K562 (cell line): ENCODE measurements around the gene APBA2. TPM values are rescaled to one million over a fixed set of nuclear protein-coding genes. Genes with fewer than 3 reads are reported as not detected.

Experiments
- CBX1 ChIP-seq: sonication (generic); IDR thresholded peaks from 2 replicates; pipeline ENCODE4 v1.6.1; 2016; ENCODE audit warnings: antibody characterized with exemption, low read depth, mild to moderate bottlenecking
- DDX20 ChIP-seq: fragments of 450-650 bp; IDR thresholded peaks from 2 replicates; pipeline ENCODE4 v1.6.1; 2016; ENCODE audit warnings: missing genetic modification characterization, low read depth, mild to moderate bottlenecking, missing compliant biosample characterization, moderate library complexity
- DMBX1 ChIP-seq: fragments of 250-450 bp; sonication (Bioruptor Pico); IDR thresholded peaks from 2 replicates; pipeline ENCODE4 v1.8.0; 2022; ENCODE audit warnings: inconsistent platforms, mild to moderate bottlenecking, moderate library complexity, borderline replicate concordance
- DPF2 ChIP-seq: fragments of 450-650 bp; IDR thresholded peaks from 2 replicates; pipeline ENCODE4 v1.6.1; 2016
- ETV1 ChIP-seq: fragments of 450-650 bp; conservative IDR thresholded peaks from 2 replicates; pipeline ENCODE4 v1.6.1; 2016; ENCODE audit warnings: missing genetic modification characterization, control low read depth, low read depth, missing compliant biosample characterization
- ETV5 ChIP-seq: sonication (generic); formaldehyde crosslinking; IDR thresholded peaks from 2 replicates; pipeline ENCODE4 v1.4.0; 2020; ENCODE audit warnings: low read depth, mild to moderate bottlenecking, missing genetic modification reagents
- ETV6 ChIP-seq, 3 experiments: fragments of 150-350 bp in 1 of 3; sonication (generic) in 1 of 3; formaldehyde crosslinking in 1 of 3; IDR thresholded peaks; 2 replicates each; pipeline versions ENCODE4 v1.6.1 to v1.8.0; 2014 to 2022; ENCODE audit warnings: borderline replicate concordance in 2 of 3, low read depth in 2 of 3, antibody characterized with exemption in 1 of 3, low read length in 1 of 3, mild to moderate bottlenecking in 1 of 3, missing genetic modification reagents in 1 of 3
- FOXK2 ChIP-seq, 2 experiments: fragments of 450-650 bp; IDR thresholded peaks in 1 of 2; conservative IDR thresholded peaks in 1 of 2; 2 replicates each; pipeline ENCODE4 v1.6.1; 2016; ENCODE audit warnings: low read depth in 2 of 2, mild to moderate bottlenecking in 1 of 2
- LEF1 ChIP-seq: fragments of 450-650 bp; IDR thresholded peaks from 2 replicates; pipeline ENCODE4 v1.6.1; 2016; ENCODE audit warnings: mild to moderate bottlenecking
- MBD2 ChIP-seq: sonication (generic); IDR thresholded peaks from 2 replicates; pipeline ENCODE4 v1.6.1; 2016; ENCODE audit warnings: low read depth, borderline replicate concordance
- MXI1 ChIP-seq: IDR thresholded peaks from 2 replicates; pipeline ENCODE4 v1.6.1; 2011; ENCODE audit warnings: low read depth, mild to moderate bottlenecking, improper control_type of control experiment, low read length
- NRF1 ChIP-seq, 2 experiments: fragments of 450-650 bp; IDR thresholded peaks in 1 of 2; conservative IDR thresholded peaks in 1 of 2; 2 replicates each; pipeline ENCODE4 v1.6.1; 2014; ENCODE audit warnings: mild to moderate bottlenecking in 2 of 2
- PHTF2 ChIP-seq: fragments of 250-450 bp; sonication (Bioruptor Pico); IDR thresholded peaks from 2 replicates; pipeline ENCODE4 v1.5.0; 2021; ENCODE audit warnings: mild to moderate bottlenecking
- PTTG1 ChIP-seq: fragments of 450-650 bp; IDR thresholded peaks from 2 replicates; pipeline ENCODE4 v1.6.1; 2016; ENCODE audit warnings: low read depth, mild to moderate bottlenecking, missing genetic modification characterization, missing compliant biosample characterization
- RBM34 ChIP-seq: fragments of 200-400 bp; formaldehyde crosslinking; IDR thresholded peaks from 2 replicates; pipeline ENCODE4 v1.6.1; 2018; ENCODE audit warnings: low read length, borderline replicate concordance; ENCODE audit not compliant: insufficient read depth
- SAP30 ChIP-seq: fragments of 200-600 bp; sonication (generic); IDR thresholded peaks from 2 replicates; pipeline ENCODE4 v1.6.1; 2012; ENCODE audit warnings: borderline replicate concordance, low read depth, mild to moderate bottlenecking, moderate library complexity, low read length, control low read depth, inconsistent platforms; ENCODE audit not compliant: insufficient read depth, poor library complexity, severe bottlenecking
- TCFL5 ChIP-seq: fragments of 250-450 bp; sonication (Bioruptor Pico); conservative IDR thresholded peaks from 2 replicates; pipeline ENCODE4 v1.6.1; 2021; ENCODE audit warnings: mild to moderate bottlenecking, moderate library complexity, matching md5 sums
- TRIM24 ChIP-seq, 2 experiments: fragments of 450-650 bp; IDR thresholded peaks; 2 replicates each; pipeline ENCODE4 v1.6.1; 2016
- ZNF282 ChIP-seq: sonication (generic); formaldehyde crosslinking; IDR thresholded peaks from 2 replicates; pipeline ENCODE4 v1.8.1; 2023; ENCODE audit warnings: missing genetic modification reagents
- ZNF316 ChIP-seq: fragments of 450-650 bp; IDR thresholded peaks from 2 replicates; pipeline ENCODE4 v1.6.1; 2016
- polyA plus RNA-seq, 8 experiments: library from polyadenylated mRNA; depleted of rRNA in 4 of 8; stranded (reverse) in 5 of 8; unstranded in 3 of 8; fragments of >200 nt; fragmentation: Nextera tagmentation in 2 of 8; fragmentation: Illumina TruSeq in 1 of 8; extraction: Ambion mirVana in 2 of 8; extraction: Trizol in 1 of 8; gene quantifications; 2 replicates each; pipeline versions ENCODE4 v1.2.1 to v1.2.3, GENCODE V29; 2011 to 2014; ENCODE audit warnings: inconsistent platforms in 1 of 8, missing spikeins in 1 of 8
- total RNA-seq, 7 experiments: library from RNA; depleted of rRNA in 6 of 7; stranded (reverse); fragments of >200 nt in 6 of 7; fragmentation: Illumina TruSeq in 2 of 7; extraction: Trizol in 2 of 7; gene quantifications; 2 replicates each; pipeline versions ENCODE4 v1.2.1 to v1.2.3, GENCODE V29; 2011 to 2021; ENCODE audit warnings: low replicate concordance in 1 of 7
- TF ChIP-seq, protein P1 (sequence below): fragments of 250-450 bp; sonication (Bioruptor Pico); IDR thresholded peaks from 2 replicates; pipeline ENCODE4 v1.9.0; 2021; ENCODE audit warnings: mild to moderate bottlenecking, inconsistent platforms
- TF ChIP-seq, protein P2 (sequence below): fragments of 450-650 bp; IDR thresholded peaks from 2 replicates; pipeline ENCODE4 v1.7.1; 2018; ENCODE audit warnings: mild to moderate bottlenecking, low read depth; ENCODE audit not compliant: partially characterized antibody
- TF ChIP-seq, protein P3 (sequence below): fragments of 450-650 bp; formaldehyde crosslinking; IDR thresholded peaks from 2 replicates; pipeline ENCODE4 v1.4.0; 2022; ENCODE audit warnings: mild to moderate bottlenecking, moderate library complexity

APBA2 gene
- total and polyA plus RNA-seq, 9 of the 15 experiments (the other 6 are each of a cell fraction or from before 2014, with no cell fraction given), result 0.24 to 40.9 (median 25.2) TPM

DNA sequence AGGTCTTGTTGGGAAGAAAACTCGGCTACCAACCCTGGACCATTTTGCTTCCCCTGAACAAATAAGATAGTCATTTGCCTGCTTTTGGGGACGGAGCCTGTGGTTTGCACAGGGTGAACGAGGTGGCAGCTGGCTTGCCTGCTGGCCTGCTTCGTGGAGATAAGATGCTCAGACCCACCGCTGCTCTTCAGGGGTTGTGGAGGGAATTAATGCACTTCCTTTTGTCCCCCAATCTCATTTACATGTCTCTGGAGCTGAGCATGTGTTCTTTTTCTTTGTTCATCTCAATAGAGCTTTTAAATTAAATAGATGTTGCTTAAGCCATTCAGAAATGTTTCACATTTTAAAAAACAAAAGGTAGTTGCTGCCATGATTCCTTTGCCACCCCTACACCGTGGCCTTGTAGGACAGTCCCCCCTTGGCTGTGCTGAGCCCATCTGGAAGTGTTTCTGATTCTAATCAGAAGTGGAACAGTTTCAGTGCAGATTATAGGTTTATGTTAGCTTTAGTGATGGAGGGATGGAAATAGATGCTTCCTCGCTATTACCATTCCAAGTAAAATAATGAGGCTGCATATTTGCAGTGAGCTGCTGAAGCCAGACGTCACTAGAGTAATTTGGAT is 25.6 kb downstream of the APBA2 start (continued):
- no peak for TF ChIP-seq DDX20 (tag)
- TF ChIP-seq TRIM24 (IDR thresholded peaks at IDR 0.05), result peak; percentile 91 to 95
- no peak for TF ChIP-seq PTTG1 (tag)
- TF ChIP-seq ETV5 (CRISPR knock-in tag), result peak; percentile 68
- TF ChIP-seq DPF2, result peak; percentile 98
- TF ChIP-seq NRF1 (conservative IDR thresholded peaks at IDR 0.05 in 1 of 2, IDR thresholded peaks at IDR 0.05 in 1 of 2), result peak; percentile 22 to 30; a peak in 1 of 4 replicates
- TF ChIP-seq PHTF2, result no peak
- peak in 1 of 2 experiments; percentile 79; a peak in 1 of 4 replicates for TF ChIP-seq FOXK2 (conservative IDR thresholded peaks at IDR 0.05 in 1 of 2, IDR thresholded peaks at IDR 0.05 in 1 of 2; ENCODE audit: low read depth in 2 of 2)
- peak; percentile 61; the same call in 1 of the 2 replicates for TF ChIP-seq ETV1 (tag)
- peak; percentile 79 for TF ChIP-seq MBD2
- no peak for TF ChIP-seq CBX1
- TF ChIP-seq, protein P1, sequence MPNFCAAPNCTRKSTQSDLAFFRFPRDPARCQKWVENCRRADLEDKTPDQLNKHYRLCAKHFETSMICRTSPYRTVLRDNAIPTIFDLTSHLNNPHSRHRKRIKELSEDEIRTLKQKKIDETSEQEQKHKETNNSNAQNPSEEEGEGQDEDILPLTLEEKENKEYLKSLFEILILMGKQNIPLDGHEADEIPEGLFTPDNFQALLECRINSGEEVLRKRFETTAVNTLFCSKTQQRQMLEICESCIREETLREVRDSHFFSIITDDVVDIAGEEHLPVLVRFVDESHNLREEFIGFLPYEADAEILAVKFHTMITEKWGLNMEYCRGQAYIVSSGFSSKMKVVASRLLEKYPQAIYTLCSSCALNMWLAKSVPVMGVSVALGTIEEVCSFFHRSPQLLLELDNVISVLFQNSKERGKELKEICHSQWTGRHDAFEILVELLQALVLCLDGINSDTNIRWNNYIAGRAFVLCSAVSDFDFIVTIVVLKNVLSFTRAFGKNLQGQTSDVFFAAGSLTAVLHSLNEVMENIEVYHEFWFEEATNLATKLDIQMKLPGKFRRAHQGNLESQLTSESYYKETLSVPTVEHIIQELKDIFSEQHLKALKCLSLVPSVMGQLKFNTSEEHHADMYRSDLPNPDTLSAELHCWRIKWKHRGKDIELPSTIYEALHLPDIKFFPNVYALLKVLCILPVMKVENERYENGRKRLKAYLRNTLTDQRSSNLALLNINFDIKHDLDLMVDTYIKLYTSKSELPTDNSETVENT (CRISPR knock-in tag), result no peak
- TF ChIP-seq MXI1, result peak; percentile 55; the same call in 1 of the 2 replicates
- TF ChIP-seq, protein P2, sequence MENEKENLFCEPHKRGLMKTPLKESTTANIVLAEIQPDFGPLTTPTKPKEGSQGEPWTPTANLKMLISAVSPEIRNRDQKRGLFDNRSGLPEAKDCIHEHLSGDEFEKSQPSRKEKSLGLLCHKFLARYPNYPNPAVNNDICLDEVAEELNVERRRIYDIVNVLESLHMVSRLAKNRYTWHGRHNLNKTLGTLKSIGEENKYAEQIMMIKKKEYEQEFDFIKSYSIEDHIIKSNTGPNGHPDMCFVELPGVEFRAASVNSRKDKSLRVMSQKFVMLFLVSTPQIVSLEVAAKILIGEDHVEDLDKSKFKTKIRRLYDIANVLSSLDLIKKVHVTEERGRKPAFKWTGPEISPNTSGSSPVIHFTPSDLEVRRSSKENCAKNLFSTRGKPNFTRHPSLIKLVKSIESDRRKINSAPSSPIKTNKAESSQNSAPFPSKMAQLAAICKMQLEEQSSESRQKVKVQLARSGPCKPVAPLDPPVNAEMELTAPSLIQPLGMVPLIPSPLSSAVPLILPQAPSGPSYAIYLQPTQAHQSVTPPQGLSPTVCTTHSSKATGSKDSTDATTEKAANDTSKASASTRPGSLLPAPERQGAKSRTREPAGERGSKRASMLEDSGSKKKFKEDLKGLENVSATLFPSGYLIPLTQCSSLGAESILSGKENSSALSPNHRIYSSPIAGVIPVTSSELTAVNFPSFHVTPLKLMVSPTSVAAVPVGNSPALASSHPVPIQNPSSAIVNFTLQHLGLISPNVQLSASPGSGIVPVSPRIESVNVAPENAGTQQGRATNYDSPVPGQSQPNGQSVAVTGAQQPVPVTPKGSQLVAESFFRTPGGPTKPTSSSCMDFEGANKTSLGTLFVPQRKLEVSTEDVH, result peak; percentile 17
- TF ChIP-seq RBM34, result no peak
- no peak for TF ChIP-seq ZNF316
- TF ChIP-seq, protein P3, sequence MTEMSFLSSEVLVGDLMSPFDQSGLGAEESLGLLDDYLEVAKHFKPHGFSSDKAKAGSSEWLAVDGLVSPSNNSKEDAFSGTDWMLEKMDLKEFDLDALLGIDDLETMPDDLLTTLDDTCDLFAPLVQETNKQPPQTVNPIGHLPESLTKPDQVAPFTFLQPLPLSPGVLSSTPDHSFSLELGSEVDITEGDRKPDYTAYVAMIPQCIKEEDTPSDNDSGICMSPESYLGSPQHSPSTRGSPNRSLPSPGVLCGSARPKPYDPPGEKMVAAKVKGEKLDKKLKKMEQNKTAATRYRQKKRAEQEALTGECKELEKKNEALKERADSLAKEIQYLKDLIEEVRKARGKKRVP, result peak; percentile 51; the same call in 1 of the 2 replicates
- no peak for TF ChIP-seq ZNF282 (CRISPR knock-in tag)
- peak; percentile 95 for TF ChIP-seq DMBX1
- TF ChIP-seq LEF1, result peak; percentile 85
- TF ChIP-seq TCFL5 (CRISPR knock-in tag), result no peak
- no peak for TF ChIP-seq ETV6 (IDR thresholded peaks at IDR 0.05; ENCODE audit: borderline replicate concordance in 1 of 2, low read depth in 2 of 2, low read length in 1 of 2)
- TF ChIP-seq ETV6 (CRISPR knock-in tag; IDR thresholded peaks at IDR 0.05; ENCODE audit: borderline replicate concordance), result no peak
- TF ChIP-seq SAP30, result no peak
